ENCODE data around the gene TMEM267.

- TF ChIP-seq ATF2 (CRISPR knock-in tag; IDR thresholded peaks at IDR 0.05; ENCODE audit: borderline replicate concordance, low read depth) (no peak), TEAD4 (CRISPR knock-in tag; IDR thresholded peaks at IDR 0.05) (no peak), HMGXB4 (CRISPR knock-in tag; IDR thresholded peaks at IDR 0.05) (no peak), ZNF232 (CRISPR knock-in tag; IDR thresholded peaks at IDR 0.05) (no peak), ATF3 (CRISPR knock-in tag; conservative IDR thresholded peaks at IDR 0.05) (no peak), ETV6 (CRISPR knock-in tag; IDR thresholded peaks at IDR 0.05) (no peak), NFE2L1 (CRISPR knock-in tag; IDR thresholded peaks at IDR 0.05) (no peak), ZNF416 (CRISPR knock-in tag; IDR thresholded peaks at IDR 0.05) (no peak)
- TF ChIP-seq, protein P1, sequence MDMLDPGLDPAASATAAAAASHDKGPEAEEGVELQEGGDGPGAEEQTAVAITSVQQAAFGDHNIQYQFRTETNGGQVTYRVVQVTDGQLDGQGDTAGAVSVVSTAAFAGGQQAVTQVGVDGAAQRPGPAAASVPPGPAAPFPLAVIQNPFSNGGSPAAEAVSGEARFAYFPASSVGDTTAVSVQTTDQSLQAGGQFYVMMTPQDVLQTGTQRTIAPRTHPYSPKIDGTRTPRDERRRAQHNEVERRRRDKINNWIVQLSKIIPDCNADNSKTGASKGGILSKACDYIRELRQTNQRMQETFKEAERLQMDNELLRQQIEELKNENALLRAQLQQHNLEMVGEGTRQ (CRISPR knock-in tag; IDR thresholded peaks at IDR 0.05), result no peak
- TF ChIP-seq, protein P2, sequence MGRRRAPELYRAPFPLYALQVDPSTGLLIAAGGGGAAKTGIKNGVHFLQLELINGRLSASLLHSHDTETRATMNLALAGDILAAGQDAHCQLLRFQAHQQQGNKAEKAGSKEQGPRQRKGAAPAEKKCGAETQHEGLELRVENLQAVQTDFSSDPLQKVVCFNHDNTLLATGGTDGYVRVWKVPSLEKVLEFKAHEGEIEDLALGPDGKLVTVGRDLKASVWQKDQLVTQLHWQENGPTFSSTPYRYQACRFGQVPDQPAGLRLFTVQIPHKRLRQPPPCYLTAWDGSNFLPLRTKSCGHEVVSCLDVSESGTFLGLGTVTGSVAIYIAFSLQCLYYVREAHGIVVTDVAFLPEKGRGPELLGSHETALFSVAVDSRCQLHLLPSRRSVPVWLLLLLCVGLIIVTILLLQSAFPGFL (CRISPR knock-in tag; IDR thresholded peaks at IDR 0.05; ENCODE audit: borderline replicate concordance), result no peak
- TF ChIP-seq, protein P3, sequence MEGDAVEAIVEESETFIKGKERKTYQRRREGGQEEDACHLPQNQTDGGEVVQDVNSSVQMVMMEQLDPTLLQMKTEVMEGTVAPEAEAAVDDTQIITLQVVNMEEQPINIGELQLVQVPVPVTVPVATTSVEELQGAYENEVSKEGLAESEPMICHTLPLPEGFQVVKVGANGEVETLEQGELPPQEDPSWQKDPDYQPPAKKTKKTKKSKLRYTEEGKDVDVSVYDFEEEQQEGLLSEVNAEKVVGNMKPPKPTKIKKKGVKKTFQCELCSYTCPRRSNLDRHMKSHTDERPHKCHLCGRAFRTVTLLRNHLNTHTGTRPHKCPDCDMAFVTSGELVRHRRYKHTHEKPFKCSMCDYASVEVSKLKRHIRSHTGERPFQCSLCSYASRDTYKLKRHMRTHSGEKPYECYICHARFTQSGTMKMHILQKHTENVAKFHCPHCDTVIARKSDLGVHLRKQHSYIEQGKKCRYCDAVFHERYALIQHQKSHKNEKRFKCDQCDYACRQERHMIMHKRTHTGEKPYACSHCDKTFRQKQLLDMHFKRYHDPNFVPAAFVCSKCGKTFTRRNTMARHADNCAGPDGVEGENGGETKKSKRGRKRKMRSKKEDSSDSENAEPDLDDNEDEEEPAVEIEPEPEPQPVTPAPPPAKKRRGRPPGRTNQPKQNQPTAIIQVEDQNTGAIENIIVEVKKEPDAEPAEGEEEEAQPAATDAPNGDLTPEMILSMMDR (IDR thresholded peaks at IDR 0.05), result no peak
- TF ChIP-seq, protein P4, sequence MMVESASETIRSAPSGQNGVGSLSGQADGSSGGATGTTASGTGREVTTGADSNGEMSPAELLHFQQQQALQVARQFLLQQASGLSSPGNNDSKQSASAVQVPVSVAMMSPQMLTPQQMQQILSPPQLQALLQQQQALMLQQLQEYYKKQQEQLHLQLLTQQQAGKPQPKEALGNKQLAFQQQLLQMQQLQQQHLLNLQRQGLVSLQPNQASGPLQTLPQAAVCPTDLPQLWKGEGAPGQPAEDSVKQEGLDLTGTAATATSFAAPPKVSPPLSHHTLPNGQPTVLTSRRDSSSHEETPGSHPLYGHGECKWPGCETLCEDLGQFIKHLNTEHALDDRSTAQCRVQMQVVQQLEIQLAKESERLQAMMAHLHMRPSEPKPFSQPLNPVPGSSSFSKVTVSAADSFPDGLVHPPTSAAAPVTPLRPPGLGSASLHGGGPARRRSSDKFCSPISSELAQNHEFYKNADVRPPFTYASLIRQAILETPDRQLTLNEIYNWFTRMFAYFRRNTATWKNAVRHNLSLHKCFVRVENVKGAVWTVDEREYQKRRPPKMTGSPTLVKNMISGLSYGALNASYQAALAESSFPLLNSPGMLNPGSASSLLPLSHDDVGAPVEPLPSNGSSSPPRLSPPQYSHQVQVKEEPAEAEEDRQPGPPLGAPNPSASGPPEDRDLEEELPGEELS (CRISPR knock-in tag; IDR thresholded peaks at IDR 0.05), result no peak
- TF ChIP-seq, protein P5, sequence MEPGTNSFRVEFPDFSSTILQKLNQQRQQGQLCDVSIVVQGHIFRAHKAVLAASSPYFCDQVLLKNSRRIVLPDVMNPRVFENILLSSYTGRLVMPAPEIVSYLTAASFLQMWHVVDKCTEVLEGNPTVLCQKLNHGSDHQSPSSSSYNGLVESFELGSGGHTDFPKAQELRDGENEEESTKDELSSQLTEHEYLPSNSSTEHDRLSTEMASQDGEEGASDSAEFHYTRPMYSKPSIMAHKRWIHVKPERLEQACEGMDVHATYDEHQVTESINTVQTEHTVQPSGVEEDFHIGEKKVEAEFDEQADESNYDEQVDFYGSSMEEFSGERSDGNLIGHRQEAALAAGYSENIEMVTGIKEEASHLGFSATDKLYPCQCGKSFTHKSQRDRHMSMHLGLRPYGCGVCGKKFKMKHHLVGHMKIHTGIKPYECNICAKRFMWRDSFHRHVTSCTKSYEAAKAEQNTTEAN (CRISPR knock-in tag; IDR thresholded peaks at IDR 0.05), result no peak
Measured at GRCh38 chr5:43456556-43456955, 27.1 kb downstream of the TMEM267 start.

Measured in WTC11 (cell line).